GM12878 (cell line): ENCODE measurements around the gene RPL38. TPM values are rescaled to one million over a fixed set of nuclear protein-coding genes. Genes with fewer than 3 reads are reported as not detected.
A peak's percentile ranks its signal among the peaks of the same experiment; 100 is the strongest.

Experiments used
- ATAC-seq: fragments of 200-7000 bp; cut with Tn5 transposase; 3 replicates; pipeline ENCODE4 v1.9.1; 2020; ENCODE audit warnings: mild to moderate bottlenecking, moderate library complexity
- BruUV-seq: library from RNA; stranded (reverse); fragments of 400-500 nt; replicated peaks from 2 replicates; lab custom pipeline; 2021; lab: Mats Ljungman, UMichigan
- CTCF ChIA-PET: fragments of 300-600 bp; sonication (Branson Sonifier 250); formaldehyde crosslinking; extraction: SDS; loops from one replicate; lab custom pipeline; 2021; ENCODE audit warnings: inconsistent platforms; lab: Yijun Ruan, JAX
- POLR2A ChIA-PET: fragments of 350-600 bp; formaldehyde crosslinking; extraction: SDS; loops from one replicate; lab custom pipeline; 2021; ENCODE audit warnings: inconsistent platforms; lab: Charles Lee
- RAD21 ChIA-PET: fragments of 300-600 bp; sonication (Branson Sonifier 250); formaldehyde crosslinking; loops from one replicate; lab custom pipeline; 2023; ENCODE audit warnings: antibody characterized with exemption; ENCODE audit not compliant: unreplicated experiment; lab: Charles Lee
- SMC1A ChIA-PET: fragments of 300-600 bp; sonication (Branson Sonifier 250); formaldehyde crosslinking; loops from one replicate; lab custom pipeline; 2023; ENCODE audit not compliant: unreplicated experiment, uncharacterized antibody; lab: Charles Lee
- DNase-seq: peaks from one replicate; pipeline ENCODE4 v3.0.0-alpha.2; 2011; ENCODE audit warnings: low read depth, low spot score
- FAIRE-seq: peaks from 3 replicates; lab custom pipeline; 2011; peaks lifted over from hg19 to GRCh38; lab: Jason Lieb, UNC
- H2AFZ ChIP-seq: 2 replicates; pipeline ENCODE4 v1.6.0; 2011; ENCODE audit warnings: low read depth, low read length, control low read depth; ENCODE audit not compliant: control insufficient read depth
- H3K27ac ChIP-seq: 2 replicates; pipeline ENCODE4 v1.5.1; 2011; ENCODE audit warnings: control low read depth; ENCODE audit not compliant: control insufficient read depth, insufficient read depth
- H3K27me3 ChIP-seq, 2 experiments: replicated peaks in 1 of 2; 2 replicates each; pipeline versions ENCODE4 v1.6.0 to v1.6.1; 2011; ENCODE audit warnings: low read length in 1 of 2; ENCODE audit not compliant: control insufficient read depth in 2 of 2, insufficient read depth in 2 of 2
- H3K36me3 ChIP-seq, 2 experiments: 2 replicates each; pipeline ENCODE4 v1.5.1; 2011; ENCODE audit warnings: low read length in 1 of 2; ENCODE audit not compliant: control insufficient read depth in 2 of 2, insufficient read depth in 2 of 2
- H3K4me1 ChIP-seq: 2 replicates; pipeline ENCODE4 v1.6.1; 2011; ENCODE audit warnings: mild to moderate bottlenecking, low read length, moderate library complexity, mixed read lengths; ENCODE audit not compliant: control insufficient read depth, insufficient read depth
- H3K4me2 ChIP-seq: 2 replicates; pipeline ENCODE4 v1.6.0; 2011; ENCODE audit warnings: control low read depth; ENCODE audit not compliant: control insufficient read depth, insufficient read depth
- H3K4me3 ChIP-seq: fragments of 200-600 bp; sonication (generic); 2 replicates; pipeline ENCODE4 v1.5.1; 2016
- H3K79me2 ChIP-seq: 2 replicates; pipeline ENCODE4 v1.6.0; 2011; ENCODE audit warnings: low read length; ENCODE audit not compliant: control insufficient read depth, insufficient read depth
- H3K9ac ChIP-seq: 2 replicates; pipeline ENCODE4 v1.8.0; 2011; ENCODE audit warnings: low read length, control low read depth, mixed read lengths; ENCODE audit not compliant: control insufficient read depth, insufficient read depth
- H3K9me3 ChIP-seq: replicated peaks from 3 replicates; pipeline ENCODE4 v1.5.1; 2011; ENCODE audit warnings: mild to moderate bottlenecking, low read length; ENCODE audit not compliant: control insufficient read depth, insufficient read depth
- H4K20me1 ChIP-seq: 2 replicates; pipeline ENCODE4 v1.6.0; 2011; ENCODE audit not compliant: control insufficient read depth, insufficient read depth
- EED ChIP-seq: sonication (generic); IDR thresholded peaks from 2 replicates; pipeline ENCODE4 v1.6.1; 2016; ENCODE audit warnings: antibody characterized with exemption, low read depth
- IKZF1 ChIP-seq: fragments of 450-650 bp; conservative IDR thresholded peaks from 2 replicates; pipeline ENCODE4 v1.6.1; 2017; ENCODE audit warnings: antibody characterized with exemption, mild to moderate bottlenecking
- IKZF2 ChIP-seq, 2 experiments: fragments of 450-650 bp; IDR thresholded peaks; 2 replicates each; pipeline ENCODE4 v1.6.1; 2017; ENCODE audit warnings: mild to moderate bottlenecking in 2 of 2, moderate library complexity in 2 of 2
- PRDM15 ChIP-seq: fragments of 450-650 bp; formaldehyde crosslinking; IDR thresholded peaks from 2 replicates; pipeline ENCODE4 v1.4.0; 2020; ENCODE audit warnings: mild to moderate bottlenecking, moderate library complexity
- RUNX3 ChIP-seq: IDR thresholded peaks from 2 replicates; pipeline ENCODE4 v1.6.1; 2012; ENCODE audit warnings: low read length, inconsistent platforms
- ZNF592 ChIP-seq: fragments of 450-650 bp; IDR thresholded peaks from 2 replicates; pipeline ENCODE4 v1.6.1; 2017; ENCODE audit warnings: mild to moderate bottlenecking, moderate library complexity
- WGBS: methylation state at CpG from one replicate; pipeline ENCODE4 v1.1.6; 2016; ENCODE audit warnings: low lambda C conversion rate; ENCODE audit not compliant: insufficient replicate concordance, insufficient coverage; ENCODE audit errors: missing lambda C conversion rate; 5-methylcytosine and 5-hydroxymethylcytosine counted together
- in situ Hi-C: fragments of 300-500 bp; cut with MboI; formaldehyde crosslinking; loops from 9 replicates; pipeline ENCODE4 v1.14.3; 2018; ENCODE audit warnings: mixed read lengths
- intact Hi-C: fragments of 100-400 bp; cut with micrococcal nuclease; formaldehyde crosslinking; loops from one replicate; pipeline ENCODE4 v1.14.2; 2022; ENCODE audit not compliant: unreplicated experiment
- polyA plus RNA-seq, 11 experiments: library from polyadenylated mRNA; depleted of rRNA in 4 of 11; unstranded in 6 of 11; stranded (reverse) in 5 of 11; fragments of >200 nt; fragmentation: Nextera tagmentation in 4 of 11; fragmentation: Illumina TruSeq in 1 of 11; extraction: Ambion mirVana in 4 of 11; extraction: Trizol in 1 of 11; gene quantifications; 1 replicate in 1 of 11; 2 replicates in 10 of 11; pipeline versions ENCODE4 v1.2.1 to v1.2.3, GENCODE V29; 2011 to 2016; ENCODE audit warnings: inconsistent platforms in 2 of 11, missing spikeins in 2 of 11, low read depth in 1 of 11
- total RNA-seq, 4 experiments: library from RNA; depleted of rRNA in 3 of 4; stranded (reverse); fragments of >200 nt in 3 of 4; fragmentation: Illumina TruSeq in 1 of 4; extraction: Trizol in 1 of 4; gene quantifications; 2 replicates each; pipeline versions ENCODE4 v1.2.1 to v1.2.3, GENCODE V29; 2013 to 2021

Gene RPL38
- total and polyA plus RNA-seq, 10 of the 15 experiments (the other 5 are each of a cell fraction or from before 2014, with no cell fraction given): 1,318 to 4,938 (median 2,673) TPM

- H4K20me1 ChIP-seq: no peaks in the 10 kb centered on the region
- CTCF ChIA-PET: interaction anchor here (3.4 kb wide), 1 partner anchor 82 kb away, joined by 25 read pairs; no protein-coding TSS in a partner anchor
- H3K36me3 ChIP-seq: peaks cover 3 to 5% of the 10 kb centered on the region in 2 experiments
- peak; percentile 58; the same call in 1 of the 2 replicates for TF ChIP-seq EED
- TF ChIP-seq PRDM15 (CRISPR knock-in tag): no peak
- TF ChIP-seq IKZF2 (IDR thresholded peaks at IDR 0.05): 0 out of 4 replicates have a peak, but pooled peaks of 1 of the 2 experiments have one; percentile 12
- no peak for TF ChIP-seq ZNF592
- TF ChIP-seq RUNX3: peak; percentile 39; the same call in 1 of the 2 replicates
- TF ChIP-seq IKZF1: 0 out of 2 replicates have a peak, but pooled peaks have one; percentile 13
- TF ChIP-seq, all 136 proteins: peak for 4
- H3K79me2 ChIP-seq: peaks cover 15% of the 10 kb centered on the region
- H2AFZ ChIP-seq: no peak overlapping the region; the same call in 1 of the 2 replicates
- H3K27me3 ChIP-seq: no peaks in the 10 kb centered on the region
- WGBS: 31% methylated on average over 6 of the region's 6 CpGs
- POLR2A ChIA-PET: interaction anchor here (0.6 to 0.7 kb wide), 2 partner anchors 10 to 16 kb away, joined by 3 read pairs; no protein-coding TSS in a partner anchor
- RAD21 ChIA-PET: no interaction called here
- H3K4me3 ChIP-seq: 0 out of 2 replicates have a peak overlapping the region, but pooled peaks have one; percentile 77
- FAIRE-seq (no peak), ATAC-seq (no peak), DNase-seq (no peak)
- no TSS peak for BruUV-seq
- H3K9me3 ChIP-seq: no peaks in the 10 kb centered on the region
- H3K4me2 ChIP-seq: peak overlapping the region; percentile 75
- peaks cover 28% of the 10 kb centered on the region for H3K4me1 ChIP-seq
- H3K27ac ChIP-seq: no peak overlapping the region; the same call in 1 of the 2 replicates
- intact Hi-C loops (no loop called here), in situ Hi-C loops (loop anchor here (10.0 kb wide), 1 partner anchor 59 kb away; the partner anchor contains the start of gene DNAI2)
- no peak overlapping the region for H3K9ac ChIP-seq
- SMC1A ChIA-PET: no interaction called here
These were observed 11.9 kb downstream of the RPL38 start for GRCh38 chr17:74215342-74215727.
